GM19239 (cell line): ENCODE measurements around the gene HAUS3.

Experiments used
- DNase-seq: peaks from one replicate; pipeline ENCODE4 v3.0.0; 2011; ENCODE audit warnings: low spot score; ENCODE audit not compliant: insufficient read length
- FAIRE-seq: peaks from 2 replicates; lab custom pipeline; 2011; peaks lifted over from hg19 to GRCh38; lab: Jason Lieb, UNC

HAUS3 gene

DNA sequence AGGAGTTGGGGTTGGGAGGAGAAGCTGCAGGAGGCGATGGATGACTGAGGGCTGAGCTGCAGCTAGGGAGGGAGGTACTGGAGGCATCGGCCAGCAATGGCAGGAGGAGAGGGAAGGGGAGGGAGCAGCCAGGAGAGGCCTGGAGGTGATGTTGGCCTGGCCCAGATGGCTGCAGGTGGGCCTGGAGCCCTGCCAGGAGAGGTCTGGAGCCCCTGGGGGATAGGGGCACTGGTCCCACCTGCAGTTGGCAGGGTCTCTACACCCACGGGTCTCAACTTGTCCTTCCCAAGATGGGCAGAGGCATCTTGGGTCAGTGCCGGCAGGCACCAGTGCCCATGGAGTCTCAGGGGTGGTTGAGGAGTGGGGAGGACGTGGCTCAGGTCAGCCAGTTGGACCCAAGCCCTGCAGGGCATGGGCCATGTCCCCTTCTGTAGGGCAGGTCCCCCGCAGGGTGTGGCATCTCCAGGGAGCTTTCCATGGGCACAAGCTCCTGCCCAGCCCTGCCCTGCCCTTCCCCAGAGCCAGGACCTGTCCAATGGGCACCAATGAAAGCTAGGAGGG lies 22.6 kb upstream of the HAUS3 start:
- no peak for FAIRE-seq
- DNase-seq = no peak

DNA sequence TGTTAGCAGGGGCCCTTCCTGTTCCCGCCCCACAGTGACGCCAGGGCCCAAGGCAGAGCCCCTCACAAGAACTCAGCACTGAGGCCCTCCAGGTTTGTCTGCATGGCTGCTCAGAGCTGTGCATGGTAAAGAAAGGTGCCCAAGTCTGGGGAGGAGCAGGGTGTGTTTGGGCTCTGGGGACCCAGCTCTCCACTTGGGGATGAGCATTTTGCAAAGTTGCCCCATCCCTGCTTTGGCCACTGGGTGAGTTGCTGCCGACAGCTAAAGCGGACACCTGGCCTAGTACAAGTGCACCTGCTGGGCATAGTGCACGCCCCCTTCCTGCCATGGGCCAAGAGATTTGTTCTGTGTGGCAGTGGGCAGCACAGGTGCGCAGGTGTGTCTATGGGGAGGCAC lies 22.0 kb upstream of the HAUS3 start:
- DNase-seq (no peak), FAIRE-seq (no peak)

DNA sequence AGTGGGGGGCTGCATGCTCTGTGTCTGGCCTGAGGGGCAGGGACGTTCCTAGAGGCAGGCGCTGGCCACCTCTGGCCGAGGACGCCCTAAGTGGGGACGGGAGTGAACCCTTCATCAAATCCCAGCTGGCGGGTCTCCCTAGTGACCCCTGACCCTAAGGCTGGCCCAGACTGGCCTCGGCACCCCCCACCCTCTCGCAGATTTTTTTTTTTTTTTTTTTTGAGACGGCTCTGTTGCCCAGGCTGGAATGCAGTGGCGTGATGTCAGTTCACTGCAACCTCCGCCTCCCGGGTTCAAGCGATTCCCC lies 21.0 kb upstream of the HAUS3 start:
- no peak for DNase-seq

DNA sequence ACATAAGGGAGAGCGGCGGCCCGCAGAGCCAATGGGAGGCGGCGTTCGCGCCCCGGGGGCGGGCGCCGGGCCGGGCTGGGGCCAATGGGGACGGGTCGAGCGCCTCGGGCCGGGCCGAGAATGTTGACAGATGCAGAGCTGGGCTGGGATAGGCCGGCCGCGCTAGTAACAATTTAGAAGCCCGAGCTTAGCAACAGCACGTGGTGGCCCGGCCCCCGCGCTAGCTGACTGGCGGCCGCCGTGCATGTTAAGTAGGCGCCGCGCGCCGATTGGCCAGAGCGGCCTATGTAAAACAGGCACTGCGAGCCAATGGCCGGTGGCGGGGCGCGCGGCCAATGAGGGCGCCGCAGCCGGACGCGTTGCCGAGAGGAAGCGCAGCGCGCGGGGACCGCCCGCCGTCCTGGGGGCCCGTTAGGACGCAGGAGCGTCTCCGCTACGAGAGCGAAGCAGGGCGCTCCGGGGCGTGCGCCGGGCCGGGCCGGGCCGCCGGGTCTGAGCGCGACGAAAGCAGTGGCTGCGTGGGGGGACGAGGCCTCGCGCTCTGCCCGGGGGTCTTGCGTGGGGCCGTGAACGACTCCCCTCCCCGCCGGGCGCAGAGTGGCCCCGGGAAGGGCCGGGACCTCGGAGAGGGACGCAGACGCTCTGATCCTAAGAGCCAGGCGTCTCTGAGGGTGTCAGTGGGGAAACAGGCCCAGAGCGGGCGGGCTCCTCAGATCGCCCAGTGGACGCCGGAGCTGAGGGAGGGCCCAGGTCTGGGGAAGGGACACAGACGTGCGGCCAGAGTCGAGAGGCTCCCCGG lies 20.4 kb upstream of the HAUS3 start:
- peak; percentile 97 for FAIRE-seq
- peak; percentile 99 for DNase-seq

More for the DNA sequence above, 21.0 kb upstream of the HAUS3 start:
- FAIRE-seq = no peak

DNA sequence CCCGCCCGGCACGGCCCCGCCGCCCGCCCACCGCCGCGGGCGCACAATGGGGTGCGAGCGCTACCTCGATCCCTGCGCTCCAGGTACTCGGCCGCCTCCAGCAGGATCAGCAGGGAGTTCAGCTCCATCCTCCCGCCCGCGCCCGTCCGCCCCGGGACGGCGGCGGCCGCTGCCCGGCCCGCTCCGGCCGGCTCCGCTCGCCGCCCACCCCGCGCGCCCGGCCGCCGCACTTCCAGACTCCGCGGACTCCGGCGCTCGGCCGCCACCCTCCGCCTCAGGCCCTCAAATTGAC lies 19.9 kb upstream of the HAUS3 start, which contains the start of gene MXD4:
Gene MXD4, minus strand, starts transcription at position 257 of the 292 bp plus-strand sequence. Its CDS starts 129 bp downstream, at position 128.
- DNase-seq = no peak
- no peak for FAIRE-seq

DNA sequence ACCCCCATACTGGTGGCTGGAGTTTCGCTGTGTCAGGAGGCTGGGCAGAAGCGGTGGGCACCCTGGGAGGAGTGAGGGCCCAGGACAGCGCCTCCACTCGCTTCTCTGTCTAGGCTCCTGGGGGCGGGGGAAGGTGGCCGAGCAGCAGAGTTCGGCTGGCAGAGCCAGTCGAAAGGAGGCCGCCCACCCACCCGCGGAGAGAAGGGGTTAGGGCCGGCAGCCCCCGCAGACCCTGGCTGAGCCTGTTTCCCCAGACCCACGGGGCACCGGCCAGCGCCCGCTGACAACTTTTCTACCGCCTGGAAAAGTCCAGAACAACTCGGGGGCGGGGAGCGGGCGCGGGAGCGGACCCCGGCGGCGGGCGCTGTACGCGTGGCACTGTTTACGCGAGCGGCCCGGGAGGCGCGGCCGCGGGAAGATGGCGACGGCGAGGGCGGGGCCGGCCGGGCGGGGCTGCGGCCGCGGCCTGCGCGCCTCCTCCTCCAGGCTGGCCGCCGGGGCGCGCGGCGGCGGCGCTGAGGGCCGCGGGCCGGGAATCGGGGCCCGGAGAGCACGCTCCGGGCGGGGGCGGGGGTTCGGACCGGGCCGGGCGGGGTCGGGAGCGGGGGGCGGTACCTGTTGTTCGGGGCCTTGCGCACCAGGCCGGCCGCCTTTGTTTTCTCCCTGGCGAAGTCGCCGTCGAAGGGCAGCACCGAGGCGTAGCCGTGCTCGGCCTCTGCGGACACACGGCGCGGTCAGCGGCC lies 19.4 kb upstream of the HAUS3 start:
- DNase-seq (peak; percentile 60), FAIRE-seq (no peak)

DNA sequence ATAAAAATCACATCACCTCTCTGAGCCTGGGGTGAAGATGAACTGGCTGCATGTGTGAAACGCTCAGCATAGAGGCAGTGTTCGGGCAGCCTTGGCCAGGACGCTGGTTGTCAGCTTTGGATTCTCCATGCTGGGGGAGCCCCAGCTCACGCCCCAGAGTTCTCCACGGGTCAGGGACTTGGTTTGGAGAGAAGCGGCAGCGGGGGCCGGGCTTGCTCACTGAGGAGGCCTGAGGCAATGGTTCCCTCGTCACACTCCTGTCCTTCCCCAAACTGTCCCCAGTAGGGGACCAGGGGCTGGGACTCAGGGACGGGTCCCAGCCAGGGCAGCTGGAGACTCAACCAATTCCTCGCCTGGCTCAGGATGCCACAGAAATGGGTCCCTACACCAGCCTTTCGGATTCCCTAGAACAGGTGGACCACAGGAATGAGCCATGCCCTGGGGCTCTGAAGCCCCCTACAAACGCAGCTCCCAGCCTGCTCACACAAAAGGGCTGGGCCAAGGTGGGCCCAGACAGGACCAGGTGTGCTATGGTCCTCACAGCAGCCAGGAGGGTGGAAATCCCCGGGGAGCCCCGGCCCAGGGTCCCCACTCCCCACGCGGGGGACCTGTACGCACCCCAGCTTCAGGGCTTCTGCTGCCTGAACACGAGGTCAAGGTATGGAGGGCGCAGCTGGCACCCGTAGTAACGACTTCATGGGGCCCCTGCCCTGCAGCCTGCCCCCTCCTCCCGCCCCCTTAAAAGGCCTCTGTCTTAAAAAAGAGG lies 18.6 kb upstream of the HAUS3 start:
- no peak for FAIRE-seq
- no peak for DNase-seq

DNA sequence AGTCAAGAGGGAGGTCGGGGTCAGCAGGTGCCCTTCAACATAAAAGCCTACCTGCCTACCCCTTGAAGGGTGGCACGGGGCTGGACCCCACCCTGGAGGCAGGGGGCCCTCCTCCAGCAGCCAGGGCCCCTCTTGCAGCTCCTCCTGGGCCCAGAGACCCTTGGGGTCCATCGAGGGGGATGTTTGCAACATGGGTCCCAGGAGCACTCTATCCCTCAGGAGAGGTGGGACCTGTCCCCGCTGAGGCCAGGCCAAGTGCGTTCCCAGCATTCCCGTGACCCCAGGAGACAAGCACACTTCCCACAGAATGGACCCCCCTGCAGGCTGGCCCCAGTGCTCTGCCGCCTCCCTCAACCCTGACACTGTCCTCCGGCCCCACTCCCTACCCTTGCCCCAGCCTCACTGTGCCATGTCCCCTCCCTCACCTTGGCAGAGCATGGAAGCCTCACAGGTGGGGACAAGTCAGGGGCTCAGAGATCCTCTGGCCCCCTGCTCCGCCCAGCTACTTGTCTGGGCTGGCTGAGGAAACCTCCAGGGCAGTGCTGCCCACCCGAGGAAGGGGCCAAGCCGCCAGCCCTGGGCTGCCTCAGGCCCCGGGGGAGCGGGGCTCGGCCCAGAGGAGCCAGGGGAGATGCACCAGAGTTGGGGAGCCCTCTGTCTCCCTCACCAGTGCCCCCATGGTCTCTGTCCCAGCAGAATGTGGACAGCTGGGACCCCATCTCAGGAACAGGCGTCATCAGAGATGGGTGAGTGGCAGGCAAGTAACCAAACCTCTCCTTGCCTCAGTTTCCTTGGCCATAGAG lies 17.8 kb upstream of the HAUS3 start:
- DNase-seq (no peak), FAIRE-seq (no peak)

DNA sequence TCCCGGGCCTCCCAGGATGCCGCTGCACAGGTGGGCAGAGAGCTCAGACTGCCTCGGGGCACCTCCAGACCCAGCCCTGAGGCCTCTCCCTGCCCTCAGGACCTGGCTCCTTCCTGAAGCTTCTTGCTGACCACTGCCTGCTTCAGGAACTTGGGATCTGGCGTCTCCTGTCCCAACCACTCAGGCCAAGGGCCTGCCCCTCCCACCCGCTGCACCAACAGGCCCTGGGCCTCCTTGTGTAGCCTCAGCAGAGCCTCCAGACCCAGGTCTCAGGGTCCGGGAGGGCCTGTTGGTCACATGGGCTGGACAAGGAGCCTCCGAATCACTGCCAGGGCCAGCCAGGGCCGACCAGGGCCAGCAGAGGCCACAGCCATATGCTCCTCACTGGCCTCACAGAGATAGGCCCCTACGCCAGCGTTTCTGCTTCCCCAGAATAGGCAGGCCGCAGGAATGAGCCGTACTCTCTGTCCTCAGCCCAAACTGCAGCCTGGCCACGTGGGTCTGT lies 17.2 kb upstream of the HAUS3 start:
- no peak for DNase-seq
- no peak for FAIRE-seq

DNA sequence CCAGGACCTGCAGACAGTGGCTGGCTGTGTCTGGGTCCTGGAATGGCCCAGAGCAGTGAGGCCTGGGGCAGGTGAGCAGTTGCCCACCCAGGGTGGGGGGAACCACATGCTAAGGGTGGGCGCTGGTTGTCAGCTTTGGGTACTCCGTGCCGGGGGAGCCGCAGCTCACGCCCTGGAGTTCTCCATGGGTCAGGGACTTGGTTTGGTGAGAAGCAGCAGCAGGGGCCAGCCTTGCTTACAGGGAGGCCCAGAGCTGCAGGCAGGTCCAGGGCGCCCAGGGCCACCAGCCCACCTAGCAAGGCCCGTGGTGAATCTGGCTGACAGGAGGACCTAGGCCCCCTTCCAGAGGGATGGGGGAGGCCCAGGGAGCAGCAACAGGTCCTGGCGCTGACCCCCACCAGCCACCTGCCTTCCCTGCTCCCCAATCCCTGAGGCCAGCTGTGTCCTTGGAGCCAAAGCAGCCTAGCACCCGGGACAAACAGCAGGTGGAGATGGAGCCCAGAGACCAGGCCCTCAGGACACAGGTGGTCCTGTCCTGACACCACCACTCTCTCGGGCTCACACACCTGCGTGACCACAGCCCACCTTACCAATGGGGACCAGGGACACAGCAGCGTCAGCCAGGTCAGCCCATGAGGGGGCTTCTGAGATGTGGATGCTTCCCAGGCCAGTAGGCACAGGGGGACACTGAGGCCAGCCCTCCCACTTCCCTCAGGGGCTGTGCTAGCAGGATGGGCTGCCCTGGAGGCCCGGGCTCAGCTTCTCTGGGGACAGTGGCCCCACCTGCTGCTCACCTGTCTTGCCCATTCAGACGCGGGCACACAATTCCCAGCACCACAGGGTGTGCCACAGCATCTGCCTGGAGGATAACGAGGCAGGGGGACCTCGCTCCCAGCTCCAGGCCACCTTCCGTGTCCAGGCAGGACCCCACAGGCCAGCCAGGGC lies 16.4 kb upstream of the HAUS3 start:
- DNase-seq (no peak), FAIRE-seq (no peak)

DNA sequence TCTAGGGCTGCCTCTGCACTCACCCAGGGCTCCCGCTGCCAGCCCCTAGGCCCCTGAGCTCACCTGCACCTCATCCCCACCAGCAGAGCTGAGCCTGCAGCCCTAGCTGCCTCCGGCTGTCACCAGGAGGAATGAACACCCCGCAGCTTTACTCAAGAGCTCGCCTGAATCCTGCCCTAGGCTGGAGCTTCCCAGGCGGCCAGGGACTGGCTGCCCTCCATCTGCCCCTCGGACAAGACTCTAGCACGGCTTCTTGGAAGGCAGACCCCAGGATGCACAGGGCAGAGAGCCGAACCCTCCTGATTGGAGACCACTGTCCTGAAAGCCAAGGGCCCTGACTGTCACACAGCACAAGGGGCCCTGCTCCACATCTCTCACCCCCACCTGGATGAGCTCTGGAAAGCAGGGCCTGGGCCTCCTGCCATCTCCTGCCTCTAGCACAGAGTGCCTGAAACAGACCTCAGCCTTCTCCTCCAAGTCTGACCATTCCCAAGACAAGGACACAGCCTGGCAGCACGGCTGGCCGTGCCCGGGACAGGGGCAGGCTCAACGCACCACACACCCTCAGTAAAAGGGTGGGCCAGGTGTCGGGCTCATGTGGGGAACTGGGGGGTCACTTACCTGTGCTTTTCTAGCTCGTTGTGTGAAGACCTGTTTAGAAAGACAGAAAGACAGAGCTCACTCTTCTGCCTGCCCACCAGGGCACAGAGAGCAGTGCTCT lies 15.6 kb upstream of the HAUS3 start:
- FAIRE-seq = no peak
- DNase-seq = no peak

DNA sequence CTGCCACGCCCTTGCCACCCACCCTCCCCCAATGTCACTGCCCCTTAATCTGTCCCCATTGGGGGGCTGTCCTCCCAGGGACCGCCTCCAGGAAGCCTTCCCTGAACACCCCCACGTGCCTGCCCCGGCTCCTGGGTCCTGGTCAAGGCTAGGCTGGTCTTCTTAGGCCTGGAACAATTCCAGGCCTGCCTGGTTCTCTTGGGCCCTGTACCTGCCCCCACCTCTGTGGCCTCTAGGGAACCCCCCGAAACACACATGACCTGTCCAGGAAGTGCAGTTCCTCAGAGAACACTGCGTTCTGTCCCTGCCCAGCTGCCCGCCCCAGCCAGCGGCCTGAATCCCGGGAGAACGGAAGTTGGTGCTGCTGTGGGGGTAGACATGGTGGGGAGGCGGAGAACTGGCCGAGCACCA lies 14.9 kb upstream of the HAUS3 start:
- DNase-seq (no peak), FAIRE-seq (no peak)

DNA sequence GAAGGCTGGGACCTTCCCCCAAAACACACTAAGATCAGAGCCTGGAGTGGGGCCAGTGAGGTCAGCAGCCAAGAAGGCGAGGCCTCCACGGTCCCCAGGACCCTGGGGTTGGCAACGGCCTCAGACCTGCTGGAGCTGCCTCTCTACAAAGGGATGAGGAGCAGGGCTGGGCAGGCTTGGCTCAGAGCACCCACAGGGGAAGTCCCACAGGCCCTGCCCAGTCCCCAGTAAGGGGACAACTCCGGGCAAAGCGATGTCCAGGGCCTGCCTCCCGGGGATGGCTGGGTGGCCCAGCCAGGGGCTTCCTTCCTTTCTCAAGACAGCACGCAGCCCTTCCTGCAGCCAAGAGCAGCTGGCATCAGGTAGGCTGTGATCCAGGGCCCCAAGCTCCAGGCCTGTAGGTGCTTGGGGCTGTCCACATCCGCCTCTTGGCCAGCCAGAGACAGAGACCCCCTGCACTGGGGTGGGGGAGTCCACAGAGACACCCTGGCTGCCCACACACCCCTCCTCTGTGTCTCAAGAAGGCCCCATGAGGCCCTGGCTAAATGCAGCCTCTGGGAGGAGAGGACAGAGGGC lies 14.3 kb upstream of the HAUS3 start:
- DNase-seq = no peak
- FAIRE-seq = no peak

DNA sequence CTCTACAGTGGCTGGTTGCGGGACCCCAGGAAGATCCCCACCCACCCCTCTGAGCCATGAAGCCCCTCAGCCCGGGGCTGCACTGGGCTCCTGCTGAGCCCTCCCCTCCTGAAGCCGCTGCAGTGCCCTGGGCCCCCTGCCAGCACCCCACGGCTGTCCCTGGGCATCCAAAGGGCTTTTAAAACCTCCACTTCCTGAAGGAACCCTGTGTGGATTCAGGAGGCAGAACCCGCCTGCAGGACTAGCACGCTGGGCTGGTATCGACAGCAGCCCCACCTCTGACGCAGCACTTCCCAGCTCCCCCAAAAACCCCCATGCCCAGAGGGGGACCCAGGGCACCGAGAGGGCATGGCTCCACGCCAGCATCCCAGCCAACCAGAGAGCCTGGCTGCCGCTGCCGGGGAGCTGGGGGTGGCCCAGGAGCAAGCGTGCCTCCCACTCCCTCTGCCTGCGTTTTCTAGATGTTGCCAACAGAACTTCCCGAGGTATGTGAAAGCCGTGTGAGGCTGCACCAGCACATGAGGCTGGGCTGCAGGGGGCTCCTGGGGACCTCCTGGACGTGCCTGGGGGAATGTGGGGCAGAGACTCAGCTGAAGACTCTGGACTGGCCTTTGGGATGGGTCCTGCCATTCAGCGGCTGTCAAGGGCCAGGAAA lies 13.7 kb upstream of the HAUS3 start:
- no peak for DNase-seq
- no peak for FAIRE-seq

DNA sequence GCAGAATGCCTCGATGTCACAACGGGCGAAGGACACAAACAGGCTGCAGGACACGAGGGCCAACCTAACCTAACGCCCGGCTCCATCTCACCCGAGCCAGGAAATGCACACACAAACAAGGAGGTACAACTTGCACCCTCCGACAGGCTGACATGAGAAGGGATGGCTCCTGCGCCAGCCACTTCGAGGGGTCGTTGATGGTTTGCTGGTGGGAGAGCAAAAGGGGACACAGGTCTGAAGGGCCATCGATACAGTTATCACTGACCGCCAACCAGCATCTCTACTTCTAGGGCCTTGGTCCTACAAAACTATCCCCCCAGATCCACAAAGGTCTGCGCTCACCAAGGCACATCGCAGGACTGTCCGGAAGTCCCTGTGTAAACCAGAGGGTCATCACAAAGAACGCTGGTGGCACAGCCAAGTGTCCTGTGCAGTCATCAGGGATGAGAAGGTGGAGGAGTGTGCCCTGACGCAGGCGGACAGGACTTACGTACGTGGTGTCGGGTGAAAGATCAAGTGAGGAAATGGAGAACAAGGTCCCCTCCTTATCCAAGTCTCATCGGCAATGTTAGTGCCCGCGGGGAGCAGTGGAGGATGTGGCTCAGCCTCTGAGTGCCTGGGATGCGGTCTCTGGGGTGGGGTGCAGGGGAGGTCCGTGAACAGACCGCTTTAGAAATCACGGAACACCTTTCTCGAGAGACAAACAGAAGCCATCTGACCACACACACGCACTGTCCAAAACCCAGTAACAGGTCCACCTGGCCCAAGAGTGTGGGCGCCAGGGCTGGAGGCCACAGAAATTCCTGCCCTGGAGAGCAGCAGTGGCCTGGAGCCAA lies 13.0 kb upstream of the HAUS3 start:
- no peak for FAIRE-seq
- no peak for DNase-seq
